Dedifferentiated amniotic fluid mesenchymal stem cell (primary cell): ENCODE data around the gene SEZ6.

ENCODE experiments used
- DNase-seq: peaks from one replicate; pipeline ENCODE4 v3.0.0-alpha.2; 2016; ENCODE audit errors: extremely low spot score

SEZ6 gene

DNA sequence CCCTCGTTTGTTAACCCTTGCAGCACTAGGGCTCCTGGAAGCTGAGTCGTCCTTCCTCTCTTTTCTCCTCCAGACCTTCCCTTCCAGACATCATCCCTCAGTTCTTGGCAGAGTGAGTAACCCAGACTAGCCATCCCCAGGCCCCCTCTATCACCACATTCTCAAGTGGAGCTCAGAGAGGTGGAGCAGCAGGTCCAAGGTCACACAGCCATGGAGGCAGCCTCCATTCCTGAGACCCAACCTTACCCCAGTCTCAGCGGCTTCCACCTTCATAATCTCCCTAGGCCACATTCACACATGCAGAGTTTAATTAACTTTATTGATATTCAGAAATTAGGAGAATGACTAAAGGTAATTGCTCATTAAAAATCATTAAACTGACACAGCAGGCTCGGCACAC is 3.0 kb downstream of the SEZ6 start:
- no peak for DNase-seq

DNA sequence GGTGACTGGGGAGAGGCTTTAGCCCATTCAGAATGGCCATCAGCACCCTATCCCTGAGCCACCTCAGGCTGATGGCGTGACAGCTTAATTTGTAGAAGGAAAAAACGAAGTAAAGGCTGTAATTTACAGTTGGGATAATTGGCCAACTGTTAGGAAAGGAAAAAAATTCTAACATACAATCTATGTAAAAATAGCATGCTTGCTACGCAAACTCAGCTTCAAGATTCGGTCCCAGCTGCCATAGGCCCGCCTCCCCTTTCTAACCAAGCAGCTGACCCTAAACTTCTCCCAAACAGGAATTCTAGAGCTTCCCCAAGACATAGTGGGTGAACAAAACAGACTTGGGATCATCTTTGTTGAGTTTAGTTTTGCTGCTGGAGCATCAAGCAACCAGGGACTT is 4.9 kb downstream of the SEZ6 start:
- DNase-seq, result no peak

DNA sequence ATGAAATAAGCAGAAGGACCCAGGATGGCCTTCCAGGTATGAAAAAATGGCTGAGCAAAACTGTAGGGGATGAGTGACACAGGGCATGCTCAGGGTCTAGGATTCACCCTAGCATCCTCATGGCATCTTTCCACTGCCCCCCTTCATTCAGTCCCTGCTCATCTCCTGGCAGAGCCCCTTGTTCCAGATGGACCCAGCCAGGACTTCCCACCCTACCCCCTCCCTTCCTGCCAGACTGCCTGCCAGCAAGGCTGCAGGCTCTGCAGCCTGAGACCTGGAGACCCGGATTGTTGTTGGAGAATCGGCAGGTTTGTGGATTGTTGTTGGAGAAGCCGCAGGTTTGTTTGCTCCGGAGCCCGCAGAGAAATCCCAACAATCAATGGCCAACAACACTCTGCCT is 6.6 kb downstream of the SEZ6 start:
- DNase-seq, result no peak

DNA sequence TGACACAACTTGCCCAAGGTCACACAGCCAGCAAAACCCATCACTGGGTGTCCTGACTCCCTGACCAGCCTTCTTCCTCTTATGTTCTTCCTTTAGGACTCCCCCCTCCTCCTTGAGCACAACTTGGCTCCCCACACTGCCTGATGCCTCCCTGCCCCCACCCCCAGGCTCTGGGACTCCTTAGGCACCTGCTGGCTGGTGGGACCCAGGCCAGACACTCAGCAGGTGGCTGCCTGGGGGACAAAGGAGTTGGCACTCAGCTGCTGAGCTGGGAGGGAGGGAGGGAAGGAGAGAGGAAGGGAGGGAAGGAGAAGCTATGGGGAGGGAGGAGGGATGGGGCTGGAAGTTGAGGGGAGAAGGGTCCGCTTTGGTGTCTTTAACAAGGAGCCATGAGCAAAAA is 8.0 kb downstream of the SEZ6 start:
- no peak for DNase-seq

DNA sequence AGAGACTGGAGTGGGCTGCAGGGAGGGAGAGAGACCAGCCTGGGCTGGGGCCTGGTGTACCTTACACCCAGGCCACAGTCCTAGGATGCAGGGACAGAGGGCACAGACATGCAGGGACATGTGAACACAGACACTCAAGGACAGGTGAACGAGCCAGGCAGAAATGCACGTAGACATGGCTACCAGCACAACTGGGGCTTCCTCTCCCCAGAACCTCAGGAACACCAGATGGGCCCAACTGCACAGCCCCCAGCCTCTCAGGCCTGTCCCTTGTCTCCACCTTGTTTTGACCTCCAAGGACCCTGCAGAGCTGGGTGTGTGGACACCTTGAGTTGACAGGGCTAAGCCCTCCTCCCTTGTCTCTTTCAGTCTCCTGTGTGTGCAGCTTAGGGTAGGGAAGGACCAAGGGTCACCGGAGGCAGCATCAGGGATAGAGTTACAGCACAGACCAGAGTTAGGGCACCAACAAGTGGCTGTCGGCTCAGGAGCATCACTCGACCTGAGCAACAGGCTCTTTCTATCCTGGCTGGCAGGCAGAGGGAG is 9.2 kb downstream of the SEZ6 start:
- no peak for DNase-seq

DNA sequence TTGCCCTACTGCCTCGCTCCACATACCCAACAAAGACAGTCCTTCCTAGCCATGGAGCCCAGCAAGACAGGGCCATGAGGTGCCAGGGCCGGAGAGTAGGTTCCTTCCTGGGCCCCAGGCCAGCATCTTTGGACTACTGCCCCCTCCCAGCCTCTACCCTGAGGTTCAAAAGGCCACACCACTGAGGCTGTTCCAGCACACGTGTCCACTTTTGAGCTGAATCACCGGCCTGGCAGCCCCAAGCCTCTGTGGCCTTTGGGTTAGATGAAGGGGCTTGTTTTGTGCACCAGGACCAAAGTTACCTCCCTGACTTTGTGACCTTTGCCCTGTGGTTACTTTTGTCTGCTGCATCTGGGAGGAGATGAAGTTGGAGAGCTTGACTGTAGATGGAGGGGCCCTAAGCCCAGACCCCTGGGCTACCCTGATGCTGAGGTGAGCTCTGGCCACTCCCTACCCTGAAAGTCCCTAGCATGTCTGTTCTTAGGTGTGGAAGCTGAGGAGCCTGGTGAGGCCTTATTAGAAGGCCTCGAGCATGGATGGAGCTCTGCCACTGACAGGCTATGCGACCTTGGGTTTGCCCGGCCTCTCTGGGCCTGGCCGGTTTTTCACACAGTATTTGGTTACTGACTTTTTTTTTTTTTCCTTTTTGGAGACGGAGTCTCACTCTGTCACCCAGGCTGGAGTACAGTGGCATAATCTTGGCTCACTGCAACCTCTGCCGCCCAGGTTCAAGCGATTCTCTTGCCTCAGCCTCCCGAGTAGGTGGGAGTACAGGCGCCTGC is 12.0 kb downstream of the SEZ6 start:
- DNase-seq, result no peak

DNA sequence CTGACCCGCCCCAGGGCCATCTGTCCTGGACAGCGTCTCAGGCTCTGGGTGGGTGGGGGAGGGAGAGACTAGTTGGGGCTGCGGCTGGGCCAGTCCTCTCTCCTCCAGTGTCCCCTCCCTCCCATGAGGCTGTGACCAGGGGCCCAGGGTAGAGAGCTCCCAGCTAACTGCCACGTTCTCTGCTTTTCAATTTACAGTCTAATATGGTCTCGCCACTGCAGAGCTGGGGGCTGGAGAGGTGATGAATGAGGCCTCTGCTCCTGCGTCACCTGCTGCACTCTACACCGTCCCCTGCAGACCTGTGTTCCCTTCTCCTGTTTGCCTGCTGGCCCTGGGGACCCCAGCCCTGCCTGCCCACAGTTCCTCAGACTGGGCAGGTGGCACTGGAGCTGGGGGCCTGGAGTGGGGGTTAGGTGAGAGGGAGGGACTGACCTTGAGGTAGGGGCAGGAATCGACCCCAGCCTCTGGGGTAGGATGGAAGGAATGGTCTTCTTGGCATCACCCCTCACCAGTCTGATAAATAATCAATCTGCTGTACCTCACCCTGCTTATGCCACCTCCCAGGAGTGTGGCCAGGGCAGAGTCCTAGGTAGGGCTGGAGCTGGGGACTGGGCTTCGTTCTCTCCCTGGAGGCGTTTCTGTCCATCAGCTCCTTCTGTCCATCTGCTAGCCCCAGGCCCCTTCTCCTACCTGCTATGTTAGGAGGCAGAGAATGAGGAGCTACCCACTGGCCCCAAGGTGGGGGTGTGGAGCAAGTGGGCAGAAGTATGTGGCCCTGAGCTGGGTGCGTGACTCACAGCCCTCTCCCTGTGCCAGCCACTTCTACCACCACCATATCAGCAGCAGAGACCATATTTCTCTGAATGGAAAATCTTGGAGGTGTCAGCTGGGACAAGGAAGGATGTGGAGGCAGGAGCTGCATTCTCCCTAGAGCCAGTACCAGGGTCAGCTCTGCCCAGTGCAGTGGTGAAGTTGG is 12.9 kb downstream of the SEZ6 start:
- no peak for DNase-seq

DNA sequence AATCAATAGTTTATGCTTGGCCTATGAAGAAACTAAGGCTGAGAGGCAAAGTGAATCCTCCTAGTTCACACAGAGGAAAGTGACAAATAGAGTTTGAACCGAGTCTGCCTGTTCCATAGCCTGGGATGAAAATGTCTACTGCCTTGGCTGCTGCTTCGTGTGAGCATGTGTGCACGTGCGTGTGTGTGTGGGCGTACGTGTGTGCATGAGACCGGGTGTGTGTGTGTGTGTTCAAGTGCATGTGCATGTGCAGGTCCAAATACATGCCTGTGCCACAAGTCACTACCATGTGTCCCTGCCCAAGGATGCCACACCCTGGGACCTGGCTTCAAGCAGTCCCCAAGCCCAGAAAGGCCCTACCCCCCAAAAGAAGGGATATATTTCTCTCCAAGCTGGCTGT is 13.6 kb downstream of the SEZ6 start:
- no peak for DNase-seq

DNA sequence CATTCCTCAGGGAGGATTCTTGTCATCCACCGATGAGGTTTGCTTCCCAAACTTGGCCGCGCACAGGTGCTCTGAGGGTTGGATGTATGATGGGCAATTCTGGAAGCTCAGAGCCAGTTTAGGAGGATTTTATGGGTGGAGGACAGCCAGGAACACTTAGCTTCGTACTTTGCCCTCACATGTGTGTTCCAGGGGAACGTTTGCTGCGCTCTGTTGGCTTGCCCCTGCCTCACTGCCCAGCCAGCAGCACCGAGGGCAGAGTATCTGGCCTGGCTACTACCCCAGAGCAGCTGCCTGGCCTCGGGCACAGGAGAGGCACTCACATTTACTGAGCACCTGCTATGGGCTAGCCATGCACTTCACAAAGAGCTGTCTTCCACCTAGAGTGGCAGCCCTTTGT is 14.1 kb downstream of the SEZ6 start:
- no peak for DNase-seq

DNA sequence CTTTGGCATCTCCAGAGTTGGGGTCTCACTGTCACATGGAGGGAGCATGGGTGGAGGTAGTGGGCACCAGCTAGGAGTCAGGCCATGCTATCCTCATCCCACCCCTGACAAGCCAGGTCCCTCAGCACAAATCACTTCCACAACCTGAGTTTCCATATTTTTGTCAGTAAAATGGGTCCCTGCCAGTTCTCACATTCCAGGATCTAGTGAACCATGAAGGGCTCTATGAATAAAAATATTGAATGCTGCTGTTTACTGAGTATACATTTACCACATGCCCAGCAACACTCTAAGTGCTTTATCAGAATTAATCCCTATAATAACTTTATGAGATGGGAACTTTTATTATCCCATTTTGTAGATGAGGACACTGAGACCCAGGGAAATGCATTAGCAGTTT is 16.8 kb downstream of the SEZ6 start:
- DNase-seq, result no peak

DNA sequence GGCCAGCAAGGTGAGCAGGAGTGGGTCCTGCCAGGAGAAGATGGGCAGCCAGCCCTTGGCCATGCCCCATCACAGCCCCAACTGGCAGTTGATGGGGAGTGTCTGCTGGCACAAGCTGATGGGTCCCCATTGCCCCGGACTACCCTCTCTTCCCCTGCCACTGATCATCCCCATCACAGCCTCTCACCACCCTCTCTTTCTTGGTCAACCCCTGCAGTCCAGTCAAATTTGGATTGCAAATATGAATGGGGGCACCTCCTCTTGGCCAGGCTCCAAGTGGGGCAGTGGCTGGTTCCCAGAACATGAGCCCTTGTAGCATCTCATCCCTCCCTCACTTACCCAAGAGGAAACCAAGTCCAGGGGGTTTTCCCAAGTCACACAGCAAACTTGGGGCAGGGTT is 17.4 kb downstream of the SEZ6 start:
- no peak for DNase-seq

DNA sequence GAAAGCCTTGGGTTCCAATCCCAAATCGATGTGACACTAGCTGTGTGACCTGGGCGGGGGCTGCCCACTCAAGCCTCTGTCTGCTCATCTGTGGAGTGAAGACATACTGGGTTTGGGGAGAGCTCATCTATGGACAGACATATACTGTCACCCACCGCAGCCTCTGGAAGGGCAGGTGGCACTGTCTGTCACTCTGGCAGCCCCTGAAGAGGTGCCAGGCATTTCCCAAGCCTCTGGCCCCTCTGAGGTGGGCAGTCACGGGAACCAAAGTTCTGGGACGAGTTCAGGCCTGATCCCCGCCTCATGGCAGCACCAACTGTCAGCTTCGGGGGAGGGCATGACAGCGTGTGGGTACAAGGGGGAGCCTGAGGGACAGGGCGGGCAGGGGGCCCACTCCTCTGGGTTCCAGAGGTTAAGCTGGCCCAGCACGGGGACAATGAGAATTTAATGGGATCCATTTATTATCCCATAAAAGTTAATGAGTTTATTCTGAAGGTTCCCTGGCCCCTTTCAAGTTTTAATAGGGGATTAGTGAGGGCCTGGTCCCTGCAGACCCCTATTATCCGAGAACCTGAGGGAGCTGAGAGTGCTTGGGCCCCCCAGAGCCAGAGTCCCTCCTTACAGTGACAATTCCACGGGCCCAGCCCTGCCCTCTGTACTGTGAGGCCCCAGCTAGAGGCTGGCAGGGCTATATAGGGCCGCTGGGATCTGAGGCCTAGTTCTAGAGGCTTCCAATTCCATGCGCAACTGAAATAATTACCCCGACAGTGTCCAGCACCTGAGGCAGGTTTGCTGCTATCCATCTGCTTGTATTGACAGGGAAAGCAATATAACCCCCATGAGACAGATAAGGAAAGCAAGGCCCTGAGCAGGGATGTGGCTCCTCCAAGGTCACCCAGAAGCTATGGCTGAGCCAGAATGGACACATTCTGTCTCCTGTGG is 18.8 kb downstream of the SEZ6 start:
- no peak for DNase-seq

DNA sequence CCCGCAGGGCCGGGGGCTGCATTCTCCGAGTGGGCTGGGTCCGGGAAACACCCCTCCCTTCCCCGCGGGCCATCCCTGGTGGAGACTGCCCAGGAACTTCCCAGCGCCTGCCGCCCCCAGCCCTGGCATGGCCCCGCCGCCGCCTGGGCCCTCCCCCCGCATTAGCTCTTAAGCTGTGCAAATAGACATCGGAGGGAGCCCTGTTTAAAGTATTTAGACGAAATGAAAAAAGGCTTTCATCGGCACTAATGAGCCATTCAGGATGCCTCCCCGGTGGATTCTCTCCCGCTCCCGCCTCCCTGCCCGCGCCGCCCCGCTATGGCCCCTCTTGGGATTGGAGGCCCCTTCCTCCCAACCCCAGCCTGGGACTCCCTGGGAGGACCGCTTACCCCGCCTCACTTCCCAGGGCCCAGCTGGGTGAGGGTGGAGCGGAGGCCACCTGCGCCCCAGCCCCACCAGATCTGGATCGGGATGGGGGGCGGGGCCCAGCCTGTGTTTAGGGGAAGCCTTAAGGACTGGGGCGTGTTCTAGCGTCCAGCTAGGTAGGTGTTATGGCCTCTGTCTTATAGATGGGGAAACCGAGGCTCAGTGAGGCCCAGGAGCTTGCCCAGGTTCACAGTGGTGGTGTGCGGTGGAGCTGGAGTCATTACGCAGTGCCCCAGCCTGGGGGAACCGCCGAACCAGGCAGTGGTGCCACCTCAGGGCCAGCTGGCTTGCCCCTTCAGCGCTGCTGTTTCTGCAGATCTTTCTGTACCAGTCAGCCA is 19.7 kb downstream of the SEZ6 start:
- DNase-seq, result no peak

DNA sequence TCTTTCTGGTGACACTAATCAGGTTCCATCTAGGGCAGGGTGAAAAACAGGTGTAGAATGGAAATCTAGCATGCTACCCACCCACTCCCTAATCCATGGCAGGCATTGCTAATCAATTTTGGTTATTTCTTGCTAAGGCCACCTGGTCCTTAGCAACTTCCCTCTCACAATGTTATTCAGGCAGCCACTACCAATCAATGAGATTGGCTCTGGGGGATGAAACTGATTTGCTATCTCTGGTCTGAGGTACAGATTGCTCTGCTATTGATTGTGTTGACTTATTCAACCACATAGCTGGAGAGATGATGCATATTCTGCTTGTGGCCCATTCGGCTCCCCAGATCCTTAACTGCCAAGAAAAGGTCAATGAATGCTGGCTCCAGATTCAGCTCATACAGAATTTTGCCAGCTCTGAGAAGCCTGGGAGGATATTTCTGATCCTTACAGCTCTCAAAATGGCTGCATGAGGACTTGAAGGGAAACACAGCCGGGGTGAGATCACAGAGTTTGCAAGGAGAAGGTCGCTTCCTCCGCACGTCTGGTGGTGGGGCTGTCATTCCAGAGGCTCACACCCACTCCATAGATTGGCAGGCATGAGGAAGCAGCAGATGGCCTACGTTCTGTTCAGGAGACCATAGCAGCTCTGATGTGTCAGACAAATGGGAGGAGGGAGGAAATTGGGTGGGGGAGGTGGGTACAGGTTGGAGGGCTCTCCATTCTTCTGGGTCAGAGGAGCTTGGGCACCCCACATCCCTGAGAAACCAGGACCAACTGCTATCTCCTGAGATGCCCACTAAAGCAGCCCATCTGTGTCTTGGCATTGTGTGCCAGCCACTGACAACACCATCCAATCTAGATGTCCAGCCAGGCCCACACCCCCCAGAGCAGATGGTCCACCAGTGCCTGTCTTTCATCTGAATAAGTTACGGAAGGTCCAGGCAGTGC is 22.3 kb downstream of the SEZ6 start:
- DNase-seq, result no peak

DNA sequence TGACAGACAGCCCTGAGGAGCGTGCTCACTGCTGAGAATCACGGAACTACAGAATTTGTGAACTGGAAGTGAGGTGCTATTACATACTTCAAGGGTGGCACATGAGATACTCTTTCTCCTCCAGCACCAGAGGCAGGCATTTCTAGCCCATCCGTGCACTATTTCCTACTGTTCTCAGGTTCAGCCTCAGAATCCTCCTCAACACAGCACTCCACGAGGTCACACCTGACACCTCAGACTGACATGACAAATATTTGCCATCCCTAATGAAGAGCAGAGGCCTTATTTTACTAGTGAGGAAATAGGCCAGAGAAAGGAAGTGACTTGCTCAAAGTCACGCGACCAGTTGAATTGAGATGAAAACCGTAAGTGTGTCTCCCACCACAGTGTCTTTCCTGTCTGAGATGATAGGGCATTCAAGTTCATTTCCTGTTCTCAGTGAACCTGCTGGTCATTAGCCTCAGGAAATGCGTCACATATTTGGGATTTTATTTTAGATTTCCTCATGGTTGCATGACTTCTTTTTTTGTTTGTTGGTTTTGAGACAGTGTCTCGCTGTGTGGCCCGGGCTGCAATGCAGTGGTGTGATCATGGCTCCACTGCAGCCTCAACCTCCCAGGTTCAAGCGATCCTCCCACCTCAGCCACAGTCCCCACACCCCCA is 23.6 kb downstream of the SEZ6 start:
- no peak for DNase-seq

DNA sequence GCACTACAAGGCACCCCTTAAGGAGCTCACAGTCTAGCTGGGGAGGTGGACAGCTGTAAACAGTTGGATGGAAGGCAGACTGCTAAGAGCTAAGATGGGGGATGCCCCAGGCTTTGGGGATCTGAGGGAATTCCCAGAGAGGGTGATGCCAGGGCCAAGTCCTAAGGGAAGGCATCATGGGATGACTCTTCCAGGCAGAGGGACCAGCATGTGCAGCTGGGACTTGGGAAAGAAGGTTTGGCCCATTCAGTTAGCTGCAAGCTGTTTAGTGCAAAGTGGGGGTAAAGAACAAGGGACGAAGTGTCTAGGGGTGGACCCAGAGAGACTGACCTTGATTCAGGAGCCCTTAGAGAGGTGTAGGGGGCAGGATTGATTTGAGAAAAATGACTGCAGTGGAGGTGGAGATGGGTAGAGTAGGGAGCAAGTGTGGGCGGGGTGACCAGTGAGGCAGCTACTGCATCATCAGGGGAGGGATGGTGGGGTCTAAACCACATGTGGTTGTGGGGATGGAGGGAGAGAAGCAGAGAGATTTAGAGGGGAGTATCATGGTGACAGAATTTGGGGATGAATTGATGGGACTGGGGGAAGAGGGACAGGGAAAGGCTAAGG is 27.4 kb downstream of the SEZ6 start:
- DNase-seq, result no peak

DNA sequence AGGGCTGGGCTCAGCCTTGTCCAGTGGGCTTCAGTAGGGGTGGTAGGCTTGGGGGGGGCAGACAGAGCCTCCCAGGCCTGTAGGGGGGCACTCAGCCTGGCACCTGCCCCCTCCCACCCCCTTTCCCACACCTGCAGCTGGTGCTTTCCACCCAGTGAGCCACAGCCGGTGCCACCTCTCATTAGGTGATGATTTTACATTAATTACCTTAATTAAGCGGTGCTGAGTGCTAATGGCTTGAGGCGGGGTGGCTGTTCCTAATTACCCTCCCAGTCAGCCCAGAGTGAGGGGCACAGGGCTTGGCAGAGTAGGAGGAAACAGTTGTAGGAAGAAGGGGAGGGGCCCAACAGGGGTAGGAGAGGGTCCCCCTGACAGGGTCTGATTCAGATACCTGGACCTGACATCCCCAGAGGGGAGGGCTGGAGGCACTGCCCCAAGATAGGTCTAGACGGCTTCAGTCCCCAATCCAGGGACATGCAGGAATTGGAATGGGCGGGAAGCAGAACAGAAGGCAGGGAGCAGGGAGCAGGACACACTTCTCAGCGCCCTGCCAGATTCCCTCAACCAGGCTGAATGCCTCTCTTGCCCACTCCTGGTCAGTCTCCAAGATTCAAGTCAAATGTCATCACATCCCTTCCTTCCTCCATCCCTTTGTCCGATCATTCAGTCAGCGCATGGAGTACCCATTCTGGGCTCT is 28.0 kb downstream of the SEZ6 start:
- no peak for DNase-seq

DNA sequence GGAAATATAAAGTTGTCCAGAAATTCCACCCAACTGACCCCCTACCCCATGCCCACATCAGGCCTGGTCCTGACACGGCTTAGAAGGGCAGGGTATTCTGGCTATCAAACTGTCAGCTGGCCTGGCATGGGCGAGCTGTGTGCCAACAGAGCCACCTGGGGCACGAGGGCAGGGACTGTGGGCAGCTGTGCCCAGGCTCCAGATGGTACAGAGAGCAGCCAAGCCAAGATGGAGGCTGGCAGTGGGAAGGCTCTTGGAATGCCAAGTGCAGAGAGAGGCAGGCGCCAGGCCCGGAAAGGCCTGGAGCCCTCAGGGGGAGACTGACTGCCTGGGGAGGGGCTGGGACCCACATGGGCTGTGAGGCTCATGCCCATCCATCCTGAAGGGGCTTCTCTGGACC is 30.2 kb downstream of the SEZ6 start:
- DNase-seq, result no peak
